HL-60/S4 treated with phorbol 12-myristate 13-acetate at 8.2 ng/mL for 4 days and 3 days (cell line): Measurements from ENCODE around the gene FBXW7.

Source experiments
- in situ Hi-C: fragments of 300-500 bp; cut with MboI; formaldehyde crosslinking; loops from 2 replicates; pipeline ENCODE4 v1.15.0; 2022; ENCODE audit warnings: low sequenced_read_pairs

FBXW7 gene

GRCh38 chr4:152344001-152344400 is 191.9 kb downstream of the FBXW7 start:
- in situ Hi-C loops = no loop called here

GRCh38 chr4:152342293-152342692 is 193.6 kb downstream of the FBXW7 start:
- in situ Hi-C loops = no loop called here

- in situ Hi-C loops = no loop called here
Observed at GRCh38 chr4:152340818-152341217, 195.1 kb downstream of the FBXW7 start.

- in situ Hi-C loops = no loop called here
Observed at GRCh38 chr4:152339576-152339975, 196.3 kb downstream of the FBXW7 start.

GRCh38 chr4:152334931-152335330 is 201.0 kb downstream of the FBXW7 start:
- in situ Hi-C loops = no loop called here

GRCh38 chr4:152331042-152331441 is 204.8 kb downstream of the FBXW7 start:
- in situ Hi-C loops = no loop called here

GRCh38 chr4:152328582-152328981 is 207.3 kb downstream of the FBXW7 start:
- in situ Hi-C loops = no loop called here

GRCh38 chr4:152327606-152328453 is 208.1 kb downstream of the FBXW7 start:
- in situ Hi-C loops = no loop called here

- in situ Hi-C loops = no loop called here
Observed at GRCh38 chr4:152325831-152326230, 210.1 kb downstream of the FBXW7 start.

- in situ Hi-C loops = no loop called here
Observed at GRCh38 chr4:152323221-152323620, 212.7 kb downstream of the FBXW7 start.

GRCh38 chr4:152322656-152323055 is 213.2 kb downstream of the FBXW7 start:
- in situ Hi-C loops = no loop called here

GRCh38 chr4:152321923-152322322 is 214.0 kb downstream of the FBXW7 start:
- in situ Hi-C loops = no loop called here

GRCh38 chr4:152321398-152321797 is 214.5 kb downstream of the FBXW7 start:
- in situ Hi-C loops = no loop called here

GRCh38 chr4:152316969-152317368 is 218.9 kb downstream of the FBXW7 start:
- in situ Hi-C loops = no loop called here

- in situ Hi-C loops = no loop called here
Observed at GRCh38 chr4:152310257-152310656, 225.6 kb downstream of the FBXW7 start.

- in situ Hi-C loops = no loop called here
Observed at GRCh38 chr4:152309418-152309817, 226.5 kb downstream of the FBXW7 start.

GRCh38 chr4:152308951-152309350 is 226.9 kb downstream of the FBXW7 start:
- in situ Hi-C loops = no loop called here

GRCh38 chr4:152307669-152308068 is 228.2 kb downstream of the FBXW7 start:
- in situ Hi-C loops = no loop called here

- in situ Hi-C loops = no loop called here
Observed at GRCh38 chr4:152306541-152306940, 229.4 kb downstream of the FBXW7 start.

- in situ Hi-C loops = no loop called here
Observed at GRCh38 chr4:152304220-152304619, 231.7 kb downstream of the FBXW7 start.

- in situ Hi-C loops = no loop called here
Observed at GRCh38 chr4:152301381-152301780, 234.5 kb downstream of the FBXW7 start.

GRCh38 chr4:152299553-152299952 is 236.3 kb downstream of the FBXW7 start:
- in situ Hi-C loops = no loop called here

- in situ Hi-C loops = no loop called here
Observed at GRCh38 chr4:152296386-152296785, 239.5 kb downstream of the FBXW7 start.
